ENCODE measurements around the gene MAOB. TPM values are rescaled to one million over a fixed set of nuclear protein-coding genes. Genes with fewer than 3 reads are reported as not detected.

MAOB gene
- total RNA-seq, 1 experiment from 2014 or later = 1.1 TPM

GRCh38 chrX:43876680-43877079 is 5.6 kb downstream of the MAOB start:
- Histone ChIP-seq H2AK5ac (ENCODE audit: insufficient read length, low read length) (no peak overlapping the region), H2BK120ac (ENCODE audit: low read depth, low read length, poor library complexity, severe bottlenecking) (no peak overlapping the region), H2BK12ac (ENCODE audit: insufficient read length, low read depth, low read length) (no peak overlapping the region), H3K79me2 (ENCODE audit: insufficient read depth, low read length) (no peaks in the 10 kb centered on the region), H3K9me3 (ENCODE audit: control insufficient read depth, low read depth, low read length) (peaks cover 15% of the 10 kb centered on the region), H4K91ac (ENCODE audit: insufficient read length, low read depth, low read length) (no peak overlapping the region), H3K79me1 (ENCODE audit: insufficient read depth, low read depth, low read length, poor library complexity, severe bottlenecking) (no peaks in the 10 kb centered on the region), H4K5ac (ENCODE audit: insufficient read length, low read depth, low read length) (no peak overlapping the region), H2AFZ (ENCODE audit: low read length) (no peak overlapping the region), H3K18ac (ENCODE audit: insufficient read length, low read depth, low read length) (no peak overlapping the region), H3K4me1 (ENCODE audit: insufficient read depth, low read length) (no peaks in the 10 kb centered on the region), H3K23ac (ENCODE audit: insufficient read length, low read depth, low read length) (no peak overlapping the region), H3K4ac (ENCODE audit: low read depth, low read length) (no peak overlapping the region), H3K14ac (ENCODE audit: insufficient read depth, low read length) (no peak overlapping the region), H3K27me3 (ENCODE audit: insufficient read depth, low read length) (no peaks in the 10 kb centered on the region), H2BK5ac (ENCODE audit: insufficient read length, low read length) (no peak overlapping the region), H3K9ac (ENCODE audit: extremely low read depth, insufficient read length, low read length) (no peak overlapping the region), H3K23me2 (ENCODE audit: insufficient read length, low read depth, low read length, poor library complexity, severe bottlenecking) (peaks cover under 1% of the 10 kb centered on the region), H4K8ac (replicated peaks; ENCODE audit: insufficient read length, low read depth, low read length) (no peak overlapping the region), H4K20me1 (ENCODE audit: control insufficient read depth, insufficient read depth, insufficient read length) (no peaks in the 10 kb centered on the region), H3K4me2 (ENCODE audit: insufficient read depth, insufficient read length, low read length) (no peak overlapping the region), H3K27ac (ENCODE audit: insufficient read length, low read depth, low read length) (no peak overlapping the region), H3T11ph (ENCODE audit: low read length) (no peak overlapping the region), H2BK15ac (ENCODE audit: low read depth, low read length) (no peak overlapping the region), H3K56ac (ENCODE audit: insufficient read length, low read depth, low read length) (no peak overlapping the region), H2BK20ac (ENCODE audit: low read depth, low read length, poor library complexity, severe bottlenecking) (no peak overlapping the region)
- Mint-ChIP-seq H3K27ac (no peak overlapping the region), H3K9me3 (peaks cover 41 to 61% of the 10 kb centered on the region in 2 experiments), H3K4me1 (no peaks in the 10 kb centered on the region), H3K27me3 (ENCODE audit: low read depth) (peaks cover 24% of the 10 kb centered on the region), H3K4me3 (no peak overlapping the region), H3K36me3 (ENCODE audit: insufficient read depth in 1 of 3, low read depth in 3 of 3) (peaks cover 0 to 2% (median 0%) of the 10 kb centered on the region in 3 experiments; a peak in 1 of 7 replicates)
- TF ChIP-seq CTCF (conservative IDR thresholded peaks at IDR 0.05) = no peak
- no CpG with 5 or more reads among the region's 3 CpGs for WGBS (ENCODE audit: extremely low coverage, insufficient read length, low lambda C conversion rate)
- DNase-seq = no peak
